LNCaP clone FGC (cell line): ENCODE measurements around the gene KRTAP12-2.

ENCODE experiments used
- DNase-seq: peaks from one replicate; pipeline ENCODE4 v3.0.0-alpha.2; 2011; ENCODE audit warnings: low read depth
- H3K4me3 ChIP-seq: 2 replicates; pipeline ENCODE4 v1.5.1; 2011; ENCODE audit warnings: mild to moderate bottlenecking, low read depth, low read length, control low read depth
- CTCF ChIP-seq: IDR thresholded peaks from 2 replicates; pipeline ENCODE4 v1.5.1; 2012; ENCODE audit warnings: mild to moderate bottlenecking; ENCODE audit not compliant: control insufficient read depth, insufficient read depth; ENCODE audit errors: extremely low read depth

The KRTAP12-2 gene

DNA sequence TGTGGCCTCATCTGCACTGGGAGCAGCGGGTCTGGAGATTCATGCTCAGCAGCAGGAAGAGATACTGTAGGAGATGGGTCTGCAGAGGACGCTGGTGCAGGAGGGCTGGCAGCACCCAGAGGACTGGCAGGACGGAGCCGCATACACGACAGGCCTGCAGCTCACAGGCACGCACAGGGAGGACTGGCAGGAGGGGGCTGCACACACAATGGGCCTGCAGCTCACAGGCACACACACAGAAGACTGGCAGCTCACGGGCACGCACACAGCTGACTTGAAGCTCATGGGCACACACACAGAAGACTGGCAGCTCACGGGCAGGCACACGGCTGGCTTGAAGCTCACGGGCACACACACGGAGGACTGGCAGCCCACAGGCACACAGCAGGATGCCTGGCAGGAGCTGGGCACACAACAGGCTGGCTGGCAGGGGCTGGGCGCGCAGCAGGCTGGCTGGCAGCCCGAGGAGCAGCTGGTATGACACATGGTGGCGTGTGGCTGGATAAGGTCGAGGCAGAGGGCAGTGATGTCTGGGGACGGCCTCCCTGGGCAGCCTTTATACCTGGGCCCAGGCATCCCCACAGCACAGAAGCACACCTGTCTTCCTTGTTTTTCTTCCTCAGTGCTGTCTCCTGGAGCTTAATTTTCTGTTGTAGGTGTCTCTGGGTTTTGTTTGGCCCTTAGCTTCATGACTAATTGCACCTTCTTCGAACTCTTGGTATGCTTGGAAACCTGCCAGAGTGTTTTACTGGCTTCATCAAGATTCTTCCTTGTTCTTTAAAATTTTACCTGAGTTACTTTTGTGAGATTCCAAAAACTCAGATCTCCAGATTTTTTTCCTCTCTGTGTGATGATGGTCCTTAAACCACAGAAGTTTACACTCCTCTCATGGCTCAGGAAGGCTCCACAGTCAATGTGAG lies at the start of gene KRTAP12-2:
KRTAP12-2 (minus strand) TSS at position 527 of the 920 bp plus-strand sequence; CDS start at position 486, 41 bp downstream.
- H3K4me3 ChIP-seq, result no peak within 1 kb of the TSS
- no peak for TF ChIP-seq CTCF
- peak; percentile 55 for DNase-seq

GRCh38 chr21:44714905-44715304 lies 48.2 kb upstream of the KRTAP12-2 start:
- no peak for TF ChIP-seq CTCF
- DNase-seq, result no peak
- no peak overlapping the region for H3K4me3 ChIP-seq

DNA sequence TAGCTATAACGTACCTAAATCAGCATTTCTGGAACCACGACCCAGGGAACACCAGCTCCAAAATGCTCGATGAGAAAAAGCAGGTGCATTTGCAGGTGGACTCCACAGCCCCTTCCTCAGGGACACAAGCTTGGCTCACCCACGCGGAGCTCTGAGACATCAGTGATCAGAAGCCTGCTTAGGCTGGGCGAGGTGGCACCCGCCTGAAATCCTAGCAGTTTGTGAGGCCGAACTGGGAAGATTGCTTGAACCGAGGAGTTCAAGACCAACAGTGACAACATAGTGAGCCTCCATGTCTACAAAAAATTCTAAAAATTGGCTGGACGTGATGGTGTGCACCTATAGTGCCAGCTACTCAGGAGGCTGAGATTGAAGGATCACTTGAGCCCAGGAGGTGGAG lies 47.1 kb upstream of the KRTAP12-2 start:
- no peak overlapping the region for H3K4me3 ChIP-seq
- DNase-seq, result no peak
- no peak for TF ChIP-seq CTCF

GRCh38 chr21:44713130-44713529 lies 46.4 kb upstream of the KRTAP12-2 start:
- TF ChIP-seq CTCF, result no peak
- no peak overlapping the region for H3K4me3 ChIP-seq
- no peak for DNase-seq

DNA sequence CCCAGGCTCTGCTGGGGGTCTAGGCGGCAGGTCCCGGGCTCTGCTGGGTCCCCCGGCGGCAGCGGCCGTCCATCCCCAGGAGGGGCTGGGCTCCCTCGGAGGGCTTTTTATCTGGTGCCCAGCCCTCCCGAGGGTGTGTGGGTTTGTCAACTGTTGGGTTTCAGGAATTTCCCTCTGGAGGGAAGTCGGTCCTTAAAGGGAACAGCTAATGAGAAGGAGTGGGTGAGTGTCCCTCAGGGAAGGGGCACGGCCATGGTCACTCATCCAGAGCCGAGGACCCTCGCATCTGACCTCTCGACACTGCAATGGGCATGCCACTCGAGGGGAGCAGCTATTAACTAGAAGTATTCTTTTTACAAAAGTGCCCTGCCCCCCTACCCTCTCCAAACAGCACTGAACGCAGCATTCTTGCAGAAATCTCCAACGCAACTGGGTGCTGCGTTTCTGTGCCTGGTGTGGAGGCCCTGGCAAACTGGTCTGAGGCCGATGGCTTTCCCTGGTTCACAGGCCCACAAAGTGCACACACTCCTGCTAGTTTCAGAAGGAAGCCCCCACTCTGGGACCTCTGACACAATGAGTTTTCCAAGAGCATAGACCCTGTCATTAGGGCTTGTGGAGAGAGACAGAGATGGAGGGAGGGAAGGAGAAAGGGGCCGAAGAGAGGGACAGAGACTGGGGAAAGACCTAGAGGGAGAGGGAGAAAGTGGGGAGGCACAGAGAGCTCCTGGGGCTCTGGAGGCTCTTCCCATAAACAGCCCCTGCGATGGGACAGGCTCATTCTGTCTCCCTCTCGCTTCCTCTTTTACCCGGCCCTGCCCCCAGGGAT lies 45.7 kb upstream of the KRTAP12-2 start:
- no peak overlapping the region for H3K4me3 ChIP-seq
- no peak for TF ChIP-seq CTCF

DNA sequence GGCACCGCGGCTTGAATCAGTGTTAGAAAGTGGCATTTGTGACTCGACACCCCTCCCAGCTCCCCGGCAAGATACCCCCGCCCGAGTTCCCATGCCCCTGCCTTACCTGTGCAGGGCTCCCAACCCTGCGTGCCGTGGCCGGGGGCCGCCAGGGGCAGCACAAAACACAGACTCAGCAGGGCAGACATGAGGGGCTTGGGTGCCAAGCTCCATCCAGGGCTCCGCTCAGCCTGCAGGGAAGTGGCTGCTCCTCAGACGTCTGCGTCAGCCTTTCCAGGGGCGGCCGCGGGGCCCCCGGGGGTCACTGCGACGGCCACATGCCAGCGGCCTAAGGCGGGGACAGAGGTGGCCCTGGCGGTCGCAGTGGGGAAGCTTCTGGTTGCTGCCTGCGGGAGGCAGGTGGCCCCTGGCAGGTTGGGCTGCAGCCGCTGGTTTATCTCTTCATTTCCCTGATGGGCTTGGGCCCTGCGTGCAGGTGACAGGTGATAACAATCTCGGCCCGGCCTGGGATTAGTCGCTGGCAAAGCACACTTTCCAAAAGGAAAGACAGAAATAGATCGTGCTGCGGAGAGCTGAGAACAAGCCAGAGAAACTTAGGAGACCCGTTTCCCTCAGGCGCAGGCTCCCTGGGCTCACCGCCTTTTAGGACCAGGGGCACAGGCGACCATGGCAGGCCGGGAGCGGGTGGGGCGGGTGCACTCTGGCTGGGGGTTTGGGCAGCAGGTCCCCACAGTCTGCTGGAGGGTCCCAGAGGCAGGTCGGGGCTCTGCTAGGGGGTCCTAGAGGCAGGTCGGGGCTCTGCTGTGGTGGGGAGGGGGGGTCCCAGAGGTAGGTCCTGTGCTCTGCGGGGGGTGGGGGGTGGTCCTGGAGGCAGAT lies 44.8 kb upstream of the KRTAP12-2 start, which contains the start of gene TSPEAR:
TSPEAR (minus strand) TSS at position 246 of the 876 bp plus-strand sequence; CDS start at position 188, 58 bp downstream.
- H3K4me3 ChIP-seq, result no peak within 1 kb of the TSS
- peak; percentile 58 for DNase-seq
- no peak for TF ChIP-seq CTCF

More for the DNA sequence above, 45.7 kb upstream of the KRTAP12-2 start:
- DNase-seq, result no peak
